ENCODE results near the gene TBC1D3I.
"Not testable (repeated sequence)": the region's sequence is repeated elsewhere in the genome, so short reads cannot be mapped to it uniquely, and the experiment has no call there.

TBC1D3I gene

GRCh38 chr17:36221581-36222100, 42.7 kb downstream of the TBC1D3I start:
- H3K36me3 ChIP-seq (ENCODE audit: control insufficient read depth, low read length); H4K20me1 ChIP-seq (ENCODE audit: control insufficient read depth, insufficient read depth, low read depth, low read length); H3F3A ChIP-seq (ENCODE audit: control insufficient read depth, insufficient read depth); H3K27ac ChIP-seq (ENCODE audit: low read depth, low read length); H3K9me2 ChIP-seq (replicated peaks; ENCODE audit: control insufficient read depth, low read length); H3K9me3 ChIP-seq (ENCODE audit: control insufficient read depth, insufficient read depth, low read length); H3K27me3 ChIP-seq (ENCODE audit: control insufficient read depth, low read length); H3K4me2 ChIP-seq (ENCODE audit: low read length); H3K79me2 ChIP-seq (ENCODE audit: control insufficient read depth, low read length); H3K4me1 ChIP-seq (ENCODE audit: control insufficient read depth, low read length); H3K4me3 ChIP-seq (ENCODE audit: low read length): not testable (repeated sequence)

- not testable (repeated sequence) for H3K36me3 ChIP-seq (ENCODE audit: control insufficient read depth, low read length); H3K27ac ChIP-seq (ENCODE audit: low read depth, low read length); H3K27me3 ChIP-seq (ENCODE audit: control insufficient read depth, low read length); H3K4me1 ChIP-seq (ENCODE audit: control insufficient read depth, low read length); H3K4me2 ChIP-seq (ENCODE audit: low read length); H4K20me1 ChIP-seq (ENCODE audit: control insufficient read depth, insufficient read depth, low read depth, low read length); H3F3A ChIP-seq (ENCODE audit: control insufficient read depth, insufficient read depth); H3K4me3 ChIP-seq (ENCODE audit: low read length); H3K9me3 ChIP-seq (ENCODE audit: control insufficient read depth, insufficient read depth, low read length); H3K79me2 ChIP-seq (ENCODE audit: control insufficient read depth, low read length); H3K9me2 ChIP-seq (replicated peaks; ENCODE audit: control insufficient read depth, low read length)
Observed at GRCh38 chr17:36220737-36221580, 43.4 kb downstream of the TBC1D3I start.

GRCh38 chr17:36219556-36219955, 44.8 kb downstream of the TBC1D3I start:
- not testable (repeated sequence) for H3K4me3 ChIP-seq (ENCODE audit: low read length); H3K27me3 ChIP-seq (ENCODE audit: control insufficient read depth, low read length); H3K9me2 ChIP-seq (replicated peaks; ENCODE audit: control insufficient read depth, low read length); H3K27ac ChIP-seq (ENCODE audit: low read depth, low read length); H3K9me3 ChIP-seq (ENCODE audit: control insufficient read depth, insufficient read depth, low read length); H4K20me1 ChIP-seq (ENCODE audit: control insufficient read depth, insufficient read depth, low read depth, low read length); H3F3A ChIP-seq (ENCODE audit: control insufficient read depth, insufficient read depth); H3K4me2 ChIP-seq (ENCODE audit: low read length); H3K4me1 ChIP-seq (ENCODE audit: control insufficient read depth, low read length); H3K36me3 ChIP-seq (ENCODE audit: control insufficient read depth, low read length); H3K79me2 ChIP-seq (ENCODE audit: control insufficient read depth, low read length)

- not testable (repeated sequence) for H3K9me2 ChIP-seq (replicated peaks; ENCODE audit: control insufficient read depth, low read length); H3F3A ChIP-seq (ENCODE audit: control insufficient read depth, insufficient read depth); H3K9me3 ChIP-seq (ENCODE audit: control insufficient read depth, insufficient read depth, low read length); H3K4me3 ChIP-seq (ENCODE audit: low read length); H3K4me2 ChIP-seq (ENCODE audit: low read length); H3K27me3 ChIP-seq (ENCODE audit: control insufficient read depth, low read length); H3K27ac ChIP-seq (ENCODE audit: low read depth, low read length); H4K20me1 ChIP-seq (ENCODE audit: control insufficient read depth, insufficient read depth, low read depth, low read length); H3K36me3 ChIP-seq (ENCODE audit: control insufficient read depth, low read length); H3K79me2 ChIP-seq (ENCODE audit: control insufficient read depth, low read length)
- peaks cover 17% of the 10 kb centered on the region for H3K4me1 ChIP-seq (ENCODE audit: control insufficient read depth, low read length)
Observed at GRCh38 chr17:36215406-36216308, 48.7 kb downstream of the TBC1D3I start.

- H3F3A ChIP-seq (ENCODE audit: control insufficient read depth, insufficient read depth), result no peaks in the 10 kb centered on the region
- no peaks in the 10 kb centered on the region; the same call in 1 of the 2 replicates for H3K27me3 ChIP-seq (ENCODE audit: control insufficient read depth, low read length)
- no peaks in the 10 kb centered on the region for H3K9me2 ChIP-seq (replicated peaks; ENCODE audit: control insufficient read depth, low read length)
- no peak overlapping the region for H3K27ac ChIP-seq (ENCODE audit: low read depth, low read length)
- H3K4me2 ChIP-seq (ENCODE audit: low read length), result no peak overlapping the region
- no peaks in the 10 kb centered on the region for H3K36me3 ChIP-seq (ENCODE audit: control insufficient read depth, low read length)
- H3K79me2 ChIP-seq (ENCODE audit: control insufficient read depth, low read length), result no peaks in the 10 kb centered on the region
- no peaks in the 10 kb centered on the region for H3K9me3 ChIP-seq (ENCODE audit: control insufficient read depth, insufficient read depth, low read length)
- peaks cover 24% of the 10 kb centered on the region for H3K4me1 ChIP-seq (ENCODE audit: control insufficient read depth, low read length)
- no peak overlapping the region for H3K4me3 ChIP-seq (ENCODE audit: low read length)
- TF ChIP-seq EZH2phosphoT487 (IDR thresholded peaks at IDR 0.05; ENCODE audit: borderline replicate concordance, low read length) (no peak), CTCF (IDR thresholded peaks at IDR 0.05; ENCODE audit: low read depth, low read length, poor library complexity, severe bottlenecking) (no peak)
- H4K20me1 ChIP-seq (ENCODE audit: control insufficient read depth, insufficient read depth, low read depth, low read length), result no peaks in the 10 kb centered on the region
Observed at GRCh38 chr17:36214918-36215317, 49.5 kb downstream of the TBC1D3I start.
